Right lobe of liver (tissue), 6 donors: ENCODE results near the gene PPP4C. TPM values are rescaled to one million over a fixed set of nuclear protein-coding genes. Genes with fewer than 3 reads are reported as not detected.

ENCODE experiments used
- ATAC-seq, 4 donors: fragments of 200-7000 bp; cut with Tn5 transposase; one replicate each; pipeline ENCODE4 v1.9.1; 2020; ENCODE audit warnings: mild to moderate bottlenecking in 4 of 4, moderate library complexity in 4 of 4
- DNase-seq, 3 donors: peaks; one replicate each; pipeline ENCODE4 v3.0.0-alpha.2; 2020
- H3K27ac ChIP-seq, 3 donors: fragments of 200-600 bp; one replicate each; pipeline ENCODE4 v1.8.0; 2022
- H3K27me3 ChIP-seq, 2 donors: fragments of 200-600 bp; one replicate each; pipeline ENCODE4 v1.8.0; 2022
- H3K36me3 ChIP-seq, 4 donors: fragments of 200-600 bp; sonication (generic) in 1 of 4; one replicate each; pipeline versions ENCODE4 v1.5.1 to v1.8.0; 2017 to 2022; ENCODE audit warnings: control low read depth in 1 of 4
- H3K4me1 ChIP-seq, 4 donors: fragments of 200-600 bp; sonication (generic) in 1 of 4; one replicate each; pipeline versions ENCODE4 v1.5.1 to v1.8.0; 2017 to 2022; ENCODE audit warnings: control low read depth in 1 of 4
- H3K4me3 ChIP-seq, 3 donors: fragments of 200-600 bp; one replicate each; pipeline ENCODE4 v1.8.0; 2022
- H3K9me3 ChIP-seq, 4 donors: fragments of 200-600 bp; sonication (generic) in 1 of 4; one replicate each; pipeline versions ENCODE4 v1.5.1 to v1.8.0; 2017 to 2022; ENCODE audit warnings: control low read depth in 1 of 4
- POLR2A ChIP-seq: fragments of 450-650 bp; IDR thresholded peaks from one replicate; pipeline ENCODE4 v1.6.1; 2017; ENCODE audit warnings: antibody characterized with exemption, mild to moderate bottlenecking
- WGBS: methylation state at CpG from one replicate; pipeline ENCODE4 v1.1.6; 2018; ENCODE audit warnings: low coverage, low lambda C conversion rate; ENCODE audit not compliant: insufficient coverage; ENCODE audit errors: missing lambda C conversion rate; 5-methylcytosine and 5-hydroxymethylcytosine counted together
- intact Hi-C, 2 donors: fragments of 100-400 bp; cut with DNase I; formaldehyde crosslinking; loops; one replicate each; pipeline versions ENCODE4 v1.11.2 to v1.14.1; 2022
- total RNA-seq, 6 experiments: library from RNA; depleted of rRNA in 2 of 6; stranded (reverse); fragments of >200 nt in 2 of 6; fragmentation: NEBNext Ultra II Directional in 3 of 6; extraction: Animal tissue kit (Norgen Biotek cat#: 25700) in 3 of 6; gene quantifications; one replicate each; pipeline versions ENCODE4 v1.1.0 to v1.2.4, GENCODE V29; 2016 to 2023
- TF ChIP-seq, protein P1 (sequence below), 4 donors: fragments of 200-600 bp in 3 of 4; fragments of 450-650 bp in 1 of 4; IDR thresholded peaks; one replicate each; pipeline versions ENCODE4 v1.5.1 to v1.8.0; 2016 to 2022; ENCODE audit warnings: antibody characterized with exemption in 4 of 4, mild to moderate bottlenecking in 2 of 4
- donor health status: DM: no; HTN: yes; CAD: no.
- donor health status: DM: no; HTN: no; CAD: no.
- donor health status: DM: no; HTN: no; CAD: no.
- donor health status: DM: no; HTN: yes; CAD: no.
- donor health status: DM: no; HTN: yes; CAD: no.

Gene PPP4C
- total RNA-seq, 6 experiments from 2014 or later: 43.1 to 59.7 (median 47.0) TPM

DNA sequence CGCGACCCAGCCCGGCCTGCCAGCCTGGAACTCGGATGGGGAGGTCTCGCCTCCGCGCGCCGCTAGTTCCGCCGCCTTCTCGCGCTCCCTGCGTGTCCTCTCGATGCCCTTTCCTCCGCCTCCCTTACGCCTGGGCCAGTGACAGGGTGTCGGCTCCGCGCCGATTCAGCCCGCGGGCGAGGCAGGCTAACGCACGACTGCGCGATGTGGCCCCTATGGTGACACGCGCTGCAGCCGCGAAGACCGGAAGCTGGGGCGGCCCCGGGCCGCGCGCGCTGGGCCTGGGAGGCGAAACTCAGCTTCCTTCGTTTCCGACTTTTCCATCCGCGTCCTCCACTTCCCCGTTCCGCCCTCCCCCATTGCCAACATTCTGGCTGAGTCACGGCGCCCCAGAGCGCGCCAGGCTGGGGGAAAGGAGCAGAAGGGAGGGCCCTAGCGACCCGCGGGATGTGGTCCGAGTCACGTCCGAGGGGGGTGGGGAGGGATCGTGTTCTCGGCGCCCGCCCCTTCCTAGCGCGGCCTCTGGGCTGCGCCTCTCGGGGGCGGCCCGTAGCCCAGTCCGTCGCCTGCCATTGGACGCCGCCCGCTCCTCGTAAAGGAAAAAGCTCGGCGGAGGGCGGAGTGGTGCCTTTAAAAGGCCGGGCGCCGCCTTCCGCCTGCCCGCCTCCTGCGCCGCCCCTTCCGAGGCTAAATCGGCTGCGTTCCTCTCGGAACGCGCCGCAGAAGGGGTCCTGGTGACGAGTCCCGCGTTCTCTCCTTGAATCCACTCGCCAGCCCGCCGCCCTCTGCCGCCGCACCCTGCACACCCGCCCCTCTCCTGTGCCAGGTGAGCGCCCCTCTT lies 10.5 kb upstream of the PPP4C start, which contains the start of gene ALDOA:
Gene ALDOA (plus strand): TSS at position 659 of the 841 bp plus-strand sequence. CDS start 1,138 bp downstream, outside the sequence.
- WGBS: 0% methylated on average over 11 of the region's 99 CpGs
- DNase-seq (peak; percentile 99 to 100 (median 99)), ATAC-seq (peak; percentile 84 to 94 (median 89))
- Histone ChIP-seq H3K27ac (peak within 1 kb of the TSS; percentile 93 to 100 (median 99)), H3K4me1 (peaks cover 0 to 32% (median 7%) of the 10 kb centered on the region in 4 donors), H3K4me3 (peak within 1 kb of the TSS; percentile 92 to 97 (median 94)), H3K36me3 (peaks cover 10 to 32% (median 21%) of the 10 kb centered on the region in 4 donors), H3K9me3 (no peaks in the 10 kb centered on the region), H3K27me3 (no peaks in the 10 kb centered on the region)
- intact Hi-C loops: no loop called here
- TF ChIP-seq, protein P1, sequence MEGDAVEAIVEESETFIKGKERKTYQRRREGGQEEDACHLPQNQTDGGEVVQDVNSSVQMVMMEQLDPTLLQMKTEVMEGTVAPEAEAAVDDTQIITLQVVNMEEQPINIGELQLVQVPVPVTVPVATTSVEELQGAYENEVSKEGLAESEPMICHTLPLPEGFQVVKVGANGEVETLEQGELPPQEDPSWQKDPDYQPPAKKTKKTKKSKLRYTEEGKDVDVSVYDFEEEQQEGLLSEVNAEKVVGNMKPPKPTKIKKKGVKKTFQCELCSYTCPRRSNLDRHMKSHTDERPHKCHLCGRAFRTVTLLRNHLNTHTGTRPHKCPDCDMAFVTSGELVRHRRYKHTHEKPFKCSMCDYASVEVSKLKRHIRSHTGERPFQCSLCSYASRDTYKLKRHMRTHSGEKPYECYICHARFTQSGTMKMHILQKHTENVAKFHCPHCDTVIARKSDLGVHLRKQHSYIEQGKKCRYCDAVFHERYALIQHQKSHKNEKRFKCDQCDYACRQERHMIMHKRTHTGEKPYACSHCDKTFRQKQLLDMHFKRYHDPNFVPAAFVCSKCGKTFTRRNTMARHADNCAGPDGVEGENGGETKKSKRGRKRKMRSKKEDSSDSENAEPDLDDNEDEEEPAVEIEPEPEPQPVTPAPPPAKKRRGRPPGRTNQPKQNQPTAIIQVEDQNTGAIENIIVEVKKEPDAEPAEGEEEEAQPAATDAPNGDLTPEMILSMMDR (IDR thresholded peaks at IDR 0.05): peak in 1 of 4 donors; percentile 18
- TF ChIP-seq POLR2A: peak; percentile 97

DNA sequence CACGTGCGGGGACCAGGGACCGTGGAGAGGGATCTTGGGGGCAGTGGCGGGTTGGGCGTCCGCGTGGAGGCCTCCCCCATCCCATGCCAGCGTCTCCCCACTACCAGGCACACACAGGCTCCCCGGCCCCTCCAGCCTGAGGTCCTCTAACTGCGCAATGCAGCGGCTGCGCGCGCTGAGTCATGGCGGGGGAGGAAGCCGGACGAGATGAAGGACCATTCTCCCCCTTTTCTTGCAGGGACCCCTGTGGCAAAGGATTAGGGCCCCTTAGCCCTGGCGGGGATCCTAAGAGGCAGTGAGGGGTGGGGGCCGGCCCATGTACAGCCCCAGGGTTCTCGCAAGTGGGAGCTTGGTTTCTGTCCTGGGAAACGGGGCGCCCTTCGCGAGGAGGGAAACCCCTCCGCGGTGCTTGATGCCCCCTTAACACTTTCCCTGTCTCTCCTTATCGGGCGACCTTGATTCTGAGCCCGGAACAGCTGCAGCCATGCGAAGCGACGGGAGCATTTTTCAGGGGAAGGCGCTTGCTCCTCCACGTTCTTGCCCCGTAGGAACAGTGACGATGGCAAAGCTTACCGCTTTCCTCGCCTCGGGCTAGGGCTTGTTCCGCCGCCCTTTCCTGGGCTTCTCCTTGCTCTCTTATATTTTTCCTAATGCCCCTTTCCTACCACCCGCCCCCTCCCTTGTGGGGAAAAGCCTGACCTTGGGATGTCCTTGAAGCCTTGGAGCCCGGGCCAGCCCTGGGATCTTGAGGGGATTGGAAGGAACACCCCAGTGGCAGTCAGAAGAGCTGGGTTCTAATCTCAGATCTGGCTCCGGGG lies 9.6 kb upstream of the PPP4C start:
- intact Hi-C loops: no loop called here
- ATAC-seq: peak in 3 of 4 donors; percentile 0 to 2 (median 1)

DNA sequence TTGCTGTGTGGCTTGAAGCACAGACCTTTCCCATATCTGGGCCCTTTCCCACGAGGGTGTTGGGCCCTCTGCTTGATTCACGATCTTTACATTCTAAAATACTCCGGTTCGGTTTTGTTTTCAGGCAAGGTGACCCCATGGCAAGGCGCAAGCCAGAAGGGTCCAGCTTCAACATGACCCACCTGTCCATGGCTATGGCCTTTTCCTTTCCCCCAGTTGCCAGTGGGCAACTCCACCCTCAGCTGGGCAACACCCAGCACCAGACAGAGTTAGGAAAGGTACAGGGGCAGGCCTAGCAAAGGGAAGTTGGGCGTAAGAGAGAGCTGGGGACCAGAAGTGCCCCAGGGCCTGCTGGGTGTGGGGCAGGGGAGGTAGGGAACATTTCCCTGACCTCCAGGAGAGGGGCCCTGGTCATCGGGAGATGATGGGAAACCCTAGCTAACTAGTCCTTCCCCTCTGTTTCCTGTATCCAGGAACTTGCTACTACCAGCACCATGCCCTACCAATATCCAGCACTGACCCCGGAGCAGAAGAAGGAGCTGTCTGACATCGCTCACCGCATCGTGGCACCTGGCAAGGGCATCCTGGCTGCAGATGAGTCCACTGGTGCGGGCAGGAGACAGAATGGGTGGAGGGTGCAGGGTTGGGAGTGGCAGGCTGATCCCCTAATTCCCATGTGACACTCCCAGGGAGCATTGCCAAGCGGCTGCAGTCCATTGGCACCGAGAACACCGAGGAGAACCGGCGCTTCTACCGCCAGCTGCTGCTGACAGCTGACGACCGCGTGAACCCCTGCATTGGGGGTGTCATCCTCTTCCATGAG lies 8.8 kb upstream of the PPP4C start:
- H3K4me1 ChIP-seq: peaks cover 0 to 43% (median 7%) of the 10 kb centered on the region in 4 donors
- H3K27ac ChIP-seq: peak overlapping the region; percentile 93 to 100 (median 99)
- TF ChIP-seq, protein P1 (IDR thresholded peaks at IDR 0.05): no peak
- no peak for TF ChIP-seq POLR2A
- H3K9me3 ChIP-seq: no peaks in the 10 kb centered on the region
- intact Hi-C loops: no loop called here
- 20% methylated on average over 8 of the region's 21 CpGs for WGBS
- DNase-seq (peak; percentile 54 to 66 (median 60)), ATAC-seq (no peak)
- H3K4me3 ChIP-seq: peak overlapping the region; percentile 92 to 97 (median 94)
- H3K36me3 ChIP-seq: peaks cover 15 to 49% (median 29%) of the 10 kb centered on the region in 4 donors
- no peaks in the 10 kb centered on the region for H3K27me3 ChIP-seq

More for the DNA sequence above, 9.6 kb upstream of the PPP4C start:
- H3K27ac ChIP-seq: peak overlapping the region; percentile 93 to 100 (median 99)
- H3K36me3 ChIP-seq: peaks cover 10 to 41% (median 25%) of the 10 kb centered on the region in 4 donors
- under 1% methylated on average over 13 of the region's 44 CpGs for WGBS
- peak overlapping the region; percentile 92 to 97 (median 94) for H3K4me3 ChIP-seq
- DNase-seq: peak in 2 of 3 donors; percentile 59 to 60
- H3K27me3 ChIP-seq: no peaks in the 10 kb centered on the region
- TF ChIP-seq, protein P1 (IDR thresholded peaks at IDR 0.05): no peak
- no peak for TF ChIP-seq POLR2A
- no peaks in the 10 kb centered on the region for H3K9me3 ChIP-seq
- peaks cover 0 to 35% (median 7%) of the 10 kb centered on the region in 4 donors for H3K4me1 ChIP-seq

DNA sequence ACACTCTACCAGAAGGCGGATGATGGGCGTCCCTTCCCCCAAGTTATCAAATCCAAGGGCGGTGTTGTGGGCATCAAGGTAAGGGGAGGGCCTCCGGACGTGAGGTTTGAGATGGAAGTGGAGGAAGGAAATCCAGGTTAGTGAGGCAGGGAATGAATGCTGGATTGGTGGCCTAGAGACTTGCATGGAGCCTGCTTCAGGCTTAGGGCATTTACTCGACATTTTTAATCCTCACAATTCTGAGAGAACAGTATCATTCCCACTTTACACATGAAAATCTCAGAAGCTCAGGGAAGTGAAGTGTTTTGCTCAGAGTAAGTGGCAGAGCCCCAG lies 8.2 kb upstream of the PPP4C start:
- TF ChIP-seq, protein P1 (IDR thresholded peaks at IDR 0.05): no peak
- no peak for TF ChIP-seq POLR2A
- Histone ChIP-seq H3K27ac (no peak overlapping the region), H3K9me3 (no peaks in the 10 kb centered on the region), H3K36me3 (peaks cover 15 to 53% (median 31%) of the 10 kb centered on the region in 4 donors), H3K27me3 (no peaks in the 10 kb centered on the region), H3K4me1 (peaks cover 0 to 45% (median 7%) of the 10 kb centered on the region in 4 donors), H3K4me3 (peak overlapping the region; percentile 92 to 97 (median 94))
- 74% methylated on average over 3 of the region's 6 CpGs for WGBS
- ATAC-seq (no peak), DNase-seq (no peak)
- intact Hi-C loops: no loop called here
